AG04449 (cell line): ENCODE data around the gene CHPF2.

Source experiments
- CTCF ChIA-PET: fragments of 350-600 bp; formaldehyde crosslinking; extraction: SDS; loops from one replicate; lab custom pipeline; 2021; ENCODE audit warnings: antibody characterized with exemption; lab: Yijun Ruan, JAX
- POLR2A ChIA-PET: fragments of 400-600, 350-600 bp; formaldehyde crosslinking; extraction: SDS; loops from one replicate; lab custom pipeline; 2020; ENCODE audit warnings: antibody characterized with exemption, inconsistent platforms; lab: Yijun Ruan, JAX
- DNase-seq: peaks from one replicate; pipeline ENCODE4 v3.0.0-alpha.2; 2010; ENCODE audit warnings: low read depth, low spot score
- H3K4me3 ChIP-seq: 2 replicates; pipeline ENCODE4 v1.5.1; 2011; ENCODE audit warnings: low read depth, mild to moderate bottlenecking, control low read depth, low read length
- TF ChIP-seq, protein P1 (sequence below): IDR thresholded peaks from one replicate; pipeline ENCODE4 v1.5.1; 2011; ENCODE audit warnings: mild to moderate bottlenecking, moderate library complexity, low read length, control low read depth, inconsistent platforms; ENCODE audit not compliant: insufficient read depth; ENCODE audit errors: missing control alignments

CHPF2 gene

DNA sequence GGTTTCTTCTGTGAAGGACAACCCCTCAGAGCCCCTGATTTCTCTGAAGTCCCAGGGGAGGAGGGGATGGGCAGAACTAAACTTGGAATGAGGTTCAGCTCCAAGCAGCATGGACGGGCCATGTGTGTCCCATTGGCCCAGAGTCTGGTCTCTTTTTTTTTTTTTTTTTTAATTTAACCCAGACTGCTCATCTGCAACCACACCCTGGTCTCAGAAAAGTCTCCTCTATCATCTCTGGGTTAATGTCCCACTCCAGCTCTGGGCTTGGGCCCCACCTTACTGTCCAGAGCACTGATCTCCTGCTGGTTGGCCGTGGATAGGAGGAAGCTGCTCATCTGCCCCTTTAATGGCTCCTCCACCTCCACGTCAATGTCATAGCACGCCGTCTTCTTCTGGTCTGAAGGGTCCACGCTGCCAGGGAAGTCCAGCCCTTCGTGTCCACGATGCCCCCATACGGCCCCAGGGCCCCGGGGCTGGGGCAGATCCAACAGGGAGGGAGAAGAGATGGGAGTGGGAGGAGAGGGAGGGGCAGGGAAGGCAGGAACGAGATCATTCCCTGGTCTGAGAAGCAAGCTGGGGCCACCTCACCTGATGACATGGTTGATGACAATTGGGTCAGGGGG, 7.7 kb downstream of the CHPF2 start:
- ChIA-PET POLR2A (interaction anchor here (0.7 kb wide), 1 partner anchor 13 kb away, joined by 3 read pairs; the partner anchor contains the start of gene ABCF2), CTCF (interaction anchor here (0.8 to 9.7 kb wide), 4 partner anchors 8 to 64 kb away, joined by 3 to 109 read pairs (median 6); partner anchors contain the start of gene ABCF2)
- no peak overlapping the region for H3K4me3 ChIP-seq
- TF ChIP-seq, protein P1, sequence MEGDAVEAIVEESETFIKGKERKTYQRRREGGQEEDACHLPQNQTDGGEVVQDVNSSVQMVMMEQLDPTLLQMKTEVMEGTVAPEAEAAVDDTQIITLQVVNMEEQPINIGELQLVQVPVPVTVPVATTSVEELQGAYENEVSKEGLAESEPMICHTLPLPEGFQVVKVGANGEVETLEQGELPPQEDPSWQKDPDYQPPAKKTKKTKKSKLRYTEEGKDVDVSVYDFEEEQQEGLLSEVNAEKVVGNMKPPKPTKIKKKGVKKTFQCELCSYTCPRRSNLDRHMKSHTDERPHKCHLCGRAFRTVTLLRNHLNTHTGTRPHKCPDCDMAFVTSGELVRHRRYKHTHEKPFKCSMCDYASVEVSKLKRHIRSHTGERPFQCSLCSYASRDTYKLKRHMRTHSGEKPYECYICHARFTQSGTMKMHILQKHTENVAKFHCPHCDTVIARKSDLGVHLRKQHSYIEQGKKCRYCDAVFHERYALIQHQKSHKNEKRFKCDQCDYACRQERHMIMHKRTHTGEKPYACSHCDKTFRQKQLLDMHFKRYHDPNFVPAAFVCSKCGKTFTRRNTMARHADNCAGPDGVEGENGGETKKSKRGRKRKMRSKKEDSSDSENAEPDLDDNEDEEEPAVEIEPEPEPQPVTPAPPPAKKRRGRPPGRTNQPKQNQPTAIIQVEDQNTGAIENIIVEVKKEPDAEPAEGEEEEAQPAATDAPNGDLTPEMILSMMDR: no peak
- no peak for DNase-seq

DNA sequence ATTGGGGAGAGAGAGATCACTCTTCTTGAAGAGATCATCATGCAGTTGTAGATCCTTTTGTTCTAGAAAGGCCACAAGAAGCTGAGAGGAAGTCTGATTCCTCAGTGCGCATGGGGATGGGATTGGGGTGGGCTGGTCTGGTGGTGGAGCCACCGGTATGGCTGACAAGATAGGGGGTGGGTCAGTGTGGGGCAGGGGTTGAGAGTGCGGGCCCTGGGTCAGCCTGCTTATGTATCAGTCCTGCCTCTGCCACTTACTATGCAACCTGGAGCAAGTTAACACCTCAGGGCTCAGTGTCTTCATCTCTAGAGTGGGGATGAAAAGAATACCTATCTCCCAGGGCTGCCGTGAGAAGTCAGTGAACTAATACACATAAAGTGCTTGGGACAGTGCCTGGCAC, 8.3 kb downstream of the CHPF2 start:
- H3K4me3 ChIP-seq: no peak overlapping the region
- TF ChIP-seq, protein P1: no peak
- DNase-seq: no peak
- POLR2A ChIA-PET: interaction anchor here (0.7 kb wide), 1 partner anchor 13 kb away, joined by 3 read pairs; the partner anchor contains the start of gene ABCF2
- CTCF ChIA-PET: interaction anchor here (1.2 to 9.7 kb wide), 4 partner anchors 8 to 63 kb away, joined by 4 to 109 read pairs (median 6); partner anchors contain the start of genes ABCF2 and CHPF2

DNA sequence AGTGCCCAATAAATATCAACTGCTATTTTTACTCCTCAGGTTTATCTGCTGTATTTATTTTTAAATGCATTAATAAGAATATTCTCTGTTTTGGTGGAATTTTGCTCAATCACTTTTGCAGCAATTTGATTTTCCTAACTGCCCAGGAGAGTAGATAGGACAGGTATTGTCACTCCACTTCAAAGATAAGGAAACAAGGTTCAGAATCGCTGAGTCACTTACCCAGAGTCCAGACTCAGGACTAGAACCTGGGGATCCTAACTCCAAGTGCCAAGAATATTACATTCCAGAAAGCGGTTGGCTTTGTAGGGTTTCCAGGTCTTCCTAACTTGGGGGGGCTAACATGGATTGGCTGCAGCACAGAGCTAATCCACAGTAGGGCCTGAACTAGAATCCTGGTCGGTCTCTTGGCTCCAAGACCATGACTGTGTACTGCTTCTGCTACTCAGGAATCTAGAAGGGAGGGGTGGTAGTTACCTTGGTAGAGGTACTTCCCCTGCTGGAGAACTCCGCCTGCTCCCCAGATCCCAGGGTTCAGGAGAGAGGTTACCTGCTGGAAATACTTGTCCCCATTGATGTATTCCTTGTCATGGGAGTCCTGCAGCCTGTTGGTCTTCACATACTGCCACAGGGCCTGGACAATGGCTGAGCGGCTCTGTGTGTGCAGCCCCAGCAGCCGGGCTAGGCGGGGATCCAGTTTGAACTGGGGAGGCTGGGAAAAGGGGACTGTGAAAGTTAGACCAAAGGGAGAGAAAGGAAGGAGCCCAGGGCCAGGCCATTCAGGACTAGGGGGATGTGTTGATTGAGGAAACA, 8.9 kb downstream of the CHPF2 start:
- CTCF ChIA-PET: interaction anchor here (2.1 to 9.7 kb wide), 4 partner anchors 9 to 15 kb away, joined by 5 to 109 read pairs (median 17); partner anchors contain the start of genes ABCF2 and CHPF2
- TF ChIP-seq, protein P1: no peak
- DNase-seq: no peak
- H3K4me3 ChIP-seq: no peak overlapping the region
- POLR2A ChIA-PET: no interaction called here

DNA sequence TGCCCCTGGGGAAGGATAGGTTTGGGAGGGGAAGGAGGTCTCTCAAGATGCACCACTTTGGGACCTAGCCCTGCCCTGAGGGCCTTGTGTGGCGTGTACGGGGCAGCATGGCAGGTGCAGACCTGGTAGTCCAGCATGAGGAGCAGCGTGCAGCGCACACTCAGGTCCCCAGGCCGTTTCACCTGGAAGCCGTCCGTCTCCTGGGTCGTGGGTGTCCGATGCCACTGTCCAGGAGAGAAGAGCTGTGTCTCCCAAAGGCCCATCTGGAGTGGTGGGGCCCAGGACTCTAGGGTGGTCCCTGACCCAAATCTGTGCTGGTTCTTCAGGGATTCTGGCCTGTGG, 9.4 kb downstream of the CHPF2 start:
- ChIA-PET POLR2A (interaction anchor here (1.5 to 1.8 kb wide), 3 partner anchors 9 to 14 kb away, joined by 6 to 12 read pairs (median 6); partner anchors contain the start of genes ABCF2 and CHPF2), CTCF (interaction anchor here (1.6 to 9.7 kb wide), 4 partner anchors 9 to 44 kb away, joined by 5 to 109 read pairs (median 16); partner anchors contain the start of genes ABCF2 and CHPF2)
- H3K4me3 ChIP-seq: no peak overlapping the region
- no peak for DNase-seq
- TF ChIP-seq, protein P1: no peak

DNA sequence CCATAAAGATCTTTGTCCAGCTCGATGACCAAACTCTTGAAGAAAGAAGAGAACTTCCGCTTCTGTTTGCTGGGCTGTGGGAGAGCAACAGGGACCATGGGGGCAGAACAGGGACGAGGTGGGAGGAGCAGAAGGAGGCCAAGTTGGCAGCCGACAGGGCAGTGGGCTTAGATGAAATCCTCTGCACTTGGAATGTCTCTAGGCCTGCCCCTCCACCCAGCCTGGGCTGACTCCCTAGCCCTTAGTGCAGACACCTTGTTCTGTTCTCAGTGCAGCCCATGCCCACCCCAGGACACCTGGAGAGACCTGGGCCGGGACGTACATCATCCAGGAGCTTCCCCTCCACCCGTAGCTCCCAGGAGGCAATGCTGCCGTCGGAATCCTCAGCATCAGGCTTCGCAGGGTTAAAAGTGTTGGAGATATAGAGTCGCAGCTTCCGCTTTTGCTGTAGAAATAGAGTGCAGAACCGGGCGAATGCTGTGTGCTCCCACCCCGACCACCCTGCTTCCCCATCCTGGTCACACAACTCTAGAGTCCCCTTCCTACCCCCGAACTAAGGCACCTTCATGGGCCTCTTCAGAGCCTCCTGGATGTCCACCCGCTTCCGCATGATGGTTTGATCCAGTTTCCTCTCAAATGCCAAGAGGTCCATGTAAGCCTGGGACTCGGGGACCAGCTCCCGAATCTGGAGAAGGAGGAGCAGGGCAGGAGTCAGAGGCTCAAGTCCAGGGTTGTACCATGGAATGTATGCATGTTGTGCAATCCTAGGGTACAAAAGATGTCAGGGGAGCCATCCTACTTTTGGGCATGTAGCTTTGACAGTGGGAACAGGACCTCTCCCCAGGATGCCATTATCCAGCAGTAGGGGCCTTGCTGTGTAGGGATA, 10.1 kb downstream of the CHPF2 start:
- POLR2A ChIA-PET: interaction anchor here (1.5 to 1.8 kb wide), 3 partner anchors 9 to 15 kb away, joined by 6 to 12 read pairs (median 6); partner anchors contain the start of genes ABCF2 and CHPF2
- DNase-seq: no peak
- CTCF ChIA-PET: interaction anchor here (0.7 to 9.7 kb wide), 9 partner anchors 8 to 122 kb away, joined by 3 to 109 read pairs (median 5); partner anchors contain the start of genes ABCF2 and CHPF2
- H3K4me3 ChIP-seq: no peak overlapping the region
- TF ChIP-seq, protein P1: no peak
